Activated CD4-positive, alpha-beta memory T cell treated with anti-CD3 and anti-CD28 coated beads, Interleukin-2, amount 10 ng/mL, durations not matched to agents 7 days and 5 days (primary cell): ENCODE measurements around the gene PPP2R2B. TPM values are rescaled to one million over a fixed set of nuclear protein-coding genes. Genes with fewer than 3 reads are reported as not detected.

ENCODE experiments used
- CTCF ChIA-PET: fragments of 350-600 bp; sonication (Branson Sonifier 250); formaldehyde crosslinking; loops from one replicate; lab custom pipeline; 2021; ENCODE audit warnings: antibody characterized with exemption, inconsistent platforms; lab: Charles Lee
- POLR2A ChIA-PET: fragments of 350-600 bp; sonication (Branson Sonifier 250); formaldehyde crosslinking; loops from one replicate; lab custom pipeline; 2021; ENCODE audit warnings: antibody characterized with exemption; lab: Charles Lee
- DNase-seq: peaks from one replicate; pipeline ENCODE4 v3.0.0-alpha.2; 2020
- H3K27ac Mint-ChIP-seq: one replicate; pipeline ENCODE4 v1.8.0; 2021; ENCODE audit warnings: mild to moderate bottlenecking, mixed read lengths
- H3K27me3 Mint-ChIP-seq: one replicate; pipeline ENCODE4 v1.8.0; 2021; ENCODE audit warnings: mixed read lengths
- H3K36me3 Mint-ChIP-seq: one replicate; pipeline ENCODE4 v1.8.0; 2021; ENCODE audit warnings: low read depth, mixed read lengths
- H3K4me1 Mint-ChIP-seq: one replicate; pipeline ENCODE4 v1.8.0; 2021; ENCODE audit warnings: mixed read lengths
- H3K4me3 Mint-ChIP-seq: one replicate; pipeline ENCODE4 v1.8.0; 2021; ENCODE audit warnings: mild to moderate bottlenecking, mixed read lengths
- H3K9me3 Mint-ChIP-seq: one replicate; pipeline ENCODE4 v1.8.0; 2021; ENCODE audit warnings: mixed read lengths
- total RNA-seq, 2 experiments: library from RNA; stranded (reverse); gene quantifications; one replicate each; pipeline ENCODE4 v1.2.3, GENCODE V29; 2021

PPP2R2B gene
- total RNA-seq, 2 experiments from 2014 or later, result 2.7 to 3.1 TPM

DNA sequence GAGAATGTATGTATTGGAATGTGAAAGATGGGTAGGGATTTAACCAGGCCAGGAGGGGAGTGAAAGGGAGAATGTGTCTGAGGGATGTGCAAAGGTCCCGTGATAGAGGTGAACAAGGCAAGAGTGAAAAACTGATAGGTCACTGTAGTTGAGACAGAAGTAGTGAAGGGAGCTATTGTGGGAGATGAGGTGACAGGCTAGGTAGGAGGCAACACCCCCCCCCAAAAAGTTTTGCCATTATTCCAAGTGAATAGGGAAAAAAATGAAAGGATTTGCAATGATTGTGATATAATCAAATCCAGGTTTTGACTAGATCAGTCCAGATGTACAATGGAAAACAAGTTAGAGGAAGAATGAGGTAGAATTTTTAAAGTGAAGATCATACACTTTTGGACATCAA lies 226.0 kb downstream of the PPP2R2B start:
- no peaks in the 10 kb centered on the region for H3K4me1 Mint-ChIP-seq
- ChIA-PET POLR2A (no interaction called here), CTCF (interaction anchor here (1.2 to 2.0 kb wide), 2 partner anchors 11 to 13 kb away, joined by 3 to 4 read pairs; no protein-coding TSS in a partner anchor)
- no peaks in the 10 kb centered on the region for H3K36me3 Mint-ChIP-seq
- no peak overlapping the region for H3K4me3 Mint-ChIP-seq
- no peaks in the 10 kb centered on the region for H3K9me3 Mint-ChIP-seq
- no peak for DNase-seq
- no peaks in the 10 kb centered on the region for H3K27me3 Mint-ChIP-seq
- H3K27ac Mint-ChIP-seq, result no peak overlapping the region

DNA sequence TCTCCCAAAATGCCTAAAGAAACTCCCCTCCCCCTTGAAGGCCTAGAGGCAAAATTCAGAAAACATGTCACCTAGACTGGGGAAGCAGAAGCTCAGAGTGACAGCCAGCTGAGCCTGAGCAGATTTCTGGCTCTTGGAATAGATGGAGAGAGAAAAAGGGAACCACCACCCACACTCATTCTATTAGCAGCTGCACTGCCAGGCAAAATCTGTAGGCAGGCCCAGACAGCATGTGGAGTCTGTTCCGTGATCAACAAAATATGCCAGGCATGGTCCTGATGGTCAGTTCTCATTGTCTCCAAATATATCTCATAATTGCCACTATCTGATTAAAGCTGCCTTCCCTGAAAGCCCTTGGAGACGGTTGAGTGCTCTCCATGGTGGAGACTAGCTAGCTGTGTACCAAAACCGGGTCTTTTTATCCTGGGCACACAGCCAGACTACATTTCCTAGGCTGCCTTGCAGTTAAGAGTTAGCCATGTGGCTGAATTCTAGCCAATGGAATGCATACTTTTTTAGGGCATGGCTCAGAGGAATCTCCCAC lies 230.8 kb downstream of the PPP2R2B start:
- Mint-ChIP-seq H3K4me1 (no peaks in the 10 kb centered on the region), H3K27ac (no peak overlapping the region), H3K27me3 (no peaks in the 10 kb centered on the region), H3K9me3 (no peaks in the 10 kb centered on the region), H3K4me3 (no peak overlapping the region), H3K36me3 (no peaks in the 10 kb centered on the region)
- DNase-seq, result no peak
- ChIA-PET POLR2A (no interaction called here), CTCF (interaction anchor here (0.6 kb wide), 1 partner anchor 146 kb away, joined by 3 read pairs; no protein-coding TSS in a partner anchor)

- Mint-ChIP-seq H3K27me3 (no peaks in the 10 kb centered on the region), H3K9me3 (no peaks in the 10 kb centered on the region), H3K27ac (no peak overlapping the region), H3K4me3 (no peak overlapping the region), H3K36me3 (no peaks in the 10 kb centered on the region), H3K4me1 (no peaks in the 10 kb centered on the region)
- ChIA-PET CTCF (interaction anchor here (1.0 kb wide), 1 partner anchor 320 kb away, joined by 3 read pairs; no protein-coding TSS in a partner anchor), POLR2A (no interaction called here)
- DNase-seq, result no peak
Measured at GRCh38 chr5:146646441-146646840, 232.1 kb downstream of the PPP2R2B start.

DNA sequence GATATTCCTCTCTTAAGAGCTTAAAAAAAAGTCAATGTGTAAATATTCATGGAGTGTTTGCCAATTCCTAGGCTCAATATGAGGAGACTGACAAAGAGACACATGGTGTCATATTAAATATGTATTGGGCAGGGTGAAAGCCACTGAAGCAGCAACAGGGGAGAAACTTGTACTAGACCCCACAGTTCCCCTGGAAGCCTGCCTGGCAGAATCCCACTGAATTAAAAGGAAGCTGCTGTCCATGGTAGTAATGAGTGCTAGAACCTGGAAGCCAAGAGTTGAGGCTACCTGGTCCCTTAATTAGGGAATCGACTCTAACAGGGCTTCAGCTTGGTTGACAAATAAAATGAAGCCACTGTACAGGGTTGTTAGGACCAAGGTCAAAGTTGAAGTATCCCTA lies 233.2 kb downstream of the PPP2R2B start:
- DNase-seq, result no peak
- no peaks in the 10 kb centered on the region for H3K27me3 Mint-ChIP-seq
- H3K36me3 Mint-ChIP-seq, result no peaks in the 10 kb centered on the region
- no peaks in the 10 kb centered on the region for H3K9me3 Mint-ChIP-seq
- H3K4me1 Mint-ChIP-seq, result no peaks in the 10 kb centered on the region
- ChIA-PET CTCF (no interaction called here), POLR2A (no interaction called here)
- H3K27ac Mint-ChIP-seq, result no peak overlapping the region
- H3K4me3 Mint-ChIP-seq, result no peak overlapping the region

GRCh38 chr5:146644831-146645230 lies 233.7 kb downstream of the PPP2R2B start:
- CTCF ChIA-PET, result no interaction called here
- POLR2A ChIA-PET, result no interaction called here

DNA sequence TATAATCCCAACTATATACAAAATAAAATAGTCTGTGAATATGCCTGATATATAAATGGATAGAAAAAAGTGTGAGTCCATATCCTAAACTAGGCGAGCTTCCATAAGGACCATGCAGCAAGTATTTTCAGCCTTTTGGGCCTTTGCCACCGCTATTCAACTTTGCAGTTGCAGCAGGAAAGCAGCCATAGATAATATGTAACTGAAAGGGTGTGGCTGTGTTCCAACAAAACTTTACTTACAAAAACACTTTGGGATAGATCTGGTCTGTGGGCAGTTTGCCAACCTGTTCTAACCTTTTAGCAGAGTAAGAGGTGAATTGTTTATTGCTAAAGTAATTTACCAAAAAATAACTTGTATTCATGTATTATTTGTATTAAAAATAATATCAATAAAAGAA lies 234.8 kb downstream of the PPP2R2B start:
- Mint-ChIP-seq H3K27ac (no peak overlapping the region), H3K36me3 (no peaks in the 10 kb centered on the region), H3K9me3 (no peaks in the 10 kb centered on the region), H3K4me3 (no peak overlapping the region), H3K27me3 (no peaks in the 10 kb centered on the region), H3K4me1 (no peaks in the 10 kb centered on the region)
- ChIA-PET CTCF (no interaction called here), POLR2A (no interaction called here)
- no peak for DNase-seq

More at GRCh38 chr5:146644831-146645230, 233.7 kb downstream of the PPP2R2B start:
- no peak for DNase-seq
- Mint-ChIP-seq H3K4me3 (no peak overlapping the region), H3K36me3 (no peaks in the 10 kb centered on the region), H3K27ac (no peak overlapping the region), H3K9me3 (no peaks in the 10 kb centered on the region), H3K27me3 (no peaks in the 10 kb centered on the region), H3K4me1 (no peaks in the 10 kb centered on the region)

DNA sequence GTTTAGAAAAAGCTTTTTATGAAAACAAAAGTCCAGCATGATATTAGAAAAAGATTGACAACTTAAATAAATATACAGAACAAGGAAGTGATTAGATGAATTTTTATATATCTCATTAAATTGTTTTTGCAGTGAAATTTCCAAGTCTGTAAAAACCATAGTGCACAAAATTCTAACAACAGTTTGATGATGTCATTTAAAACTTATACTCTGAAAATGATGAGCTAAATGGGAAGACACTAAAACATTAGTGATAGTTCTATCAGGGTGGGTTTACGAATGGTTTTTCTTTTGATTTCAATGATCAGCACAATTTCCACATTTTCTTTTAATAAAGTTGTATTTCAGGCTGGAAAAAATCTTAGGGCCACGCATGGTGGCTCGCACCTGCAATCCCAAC lies 236.1 kb downstream of the PPP2R2B start:
- Mint-ChIP-seq H3K36me3 (no peaks in the 10 kb centered on the region), H3K27ac (no peak overlapping the region), H3K9me3 (no peaks in the 10 kb centered on the region), H3K4me3 (no peak overlapping the region), H3K27me3 (no peaks in the 10 kb centered on the region), H3K4me1 (no peaks in the 10 kb centered on the region)
- DNase-seq, result no peak
- POLR2A ChIA-PET, result no interaction called here
- CTCF ChIA-PET, result no interaction called here

DNA sequence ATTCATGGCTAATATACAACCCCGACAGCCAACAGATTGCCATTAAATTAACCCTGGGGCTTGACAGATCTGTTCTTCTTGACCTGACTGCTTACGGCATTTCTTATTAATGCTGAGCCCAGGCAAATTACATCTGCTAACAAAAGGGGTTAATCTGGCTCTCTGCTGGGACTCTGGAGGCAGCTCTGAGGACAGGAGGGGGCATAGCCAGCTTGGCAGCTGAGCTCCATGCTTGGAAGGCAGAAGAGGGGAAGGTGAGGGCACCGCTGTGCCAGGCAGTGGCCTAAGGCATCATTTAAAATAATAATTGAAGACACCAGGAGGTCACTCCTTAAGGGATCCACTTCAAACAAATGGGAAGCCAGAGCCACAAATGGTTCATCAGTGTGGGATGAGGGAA lies 236.6 kb downstream of the PPP2R2B start:
- ChIA-PET POLR2A (no interaction called here), CTCF (no interaction called here)
- no peak for DNase-seq
- Mint-ChIP-seq H3K27ac (no peak overlapping the region), H3K27me3 (no peaks in the 10 kb centered on the region), H3K36me3 (no peaks in the 10 kb centered on the region), H3K9me3 (no peaks in the 10 kb centered on the region), H3K4me1 (no peaks in the 10 kb centered on the region), H3K4me3 (no peak overlapping the region)

GRCh38 chr5:146640285-146640896 lies 238.2 kb downstream of the PPP2R2B start:
- POLR2A ChIA-PET, result no interaction called here
- H3K4me1 Mint-ChIP-seq, result no peaks in the 10 kb centered on the region
- H3K9me3 Mint-ChIP-seq, result no peaks in the 10 kb centered on the region
- CTCF ChIA-PET, result no interaction called here
- H3K27ac Mint-ChIP-seq, result no peak overlapping the region
- no peaks in the 10 kb centered on the region for H3K36me3 Mint-ChIP-seq
- no peak overlapping the region for H3K4me3 Mint-ChIP-seq
- no peak for DNase-seq
- no peaks in the 10 kb centered on the region for H3K27me3 Mint-ChIP-seq

DNA sequence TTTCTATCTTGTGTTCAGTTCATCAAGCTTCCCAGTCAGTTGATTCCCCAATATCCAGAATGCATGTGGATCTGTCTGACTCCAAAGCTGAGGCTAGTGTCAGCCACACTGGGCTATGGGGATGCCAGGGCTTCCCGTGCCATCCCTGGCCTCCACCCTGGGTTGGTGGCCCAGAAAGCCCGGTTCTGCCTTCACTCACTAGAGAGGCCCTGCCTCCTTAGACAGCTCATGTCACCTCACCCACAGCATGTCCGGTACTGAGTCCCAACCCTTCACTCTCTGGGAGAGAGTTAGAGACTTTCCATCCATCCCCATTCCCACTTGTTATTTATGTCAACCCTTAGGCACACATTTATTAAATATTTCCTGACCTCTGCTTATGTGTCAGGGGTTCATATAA lies 243.1 kb downstream of the PPP2R2B start:
- DNase-seq, result no peak
- no peak overlapping the region for H3K4me3 Mint-ChIP-seq
- no peak overlapping the region for H3K27ac Mint-ChIP-seq
- H3K36me3 Mint-ChIP-seq, result no peaks in the 10 kb centered on the region
- no peaks in the 10 kb centered on the region for H3K27me3 Mint-ChIP-seq
- no peaks in the 10 kb centered on the region for H3K4me1 Mint-ChIP-seq
- ChIA-PET CTCF (no interaction called here), POLR2A (no interaction called here)
- H3K9me3 Mint-ChIP-seq, result no peaks in the 10 kb centered on the region

- Mint-ChIP-seq H3K36me3 (no peaks in the 10 kb centered on the region), H3K9me3 (no peaks in the 10 kb centered on the region), H3K27me3 (no peaks in the 10 kb centered on the region), H3K4me1 (no peaks in the 10 kb centered on the region), H3K4me3 (no peak overlapping the region), H3K27ac (no peak overlapping the region)
- DNase-seq, result no peak
- CTCF ChIA-PET, result no interaction called here
- POLR2A ChIA-PET, result no interaction called here
Measured at GRCh38 chr5:146633323-146633764, 245.2 kb downstream of the PPP2R2B start.

DNA sequence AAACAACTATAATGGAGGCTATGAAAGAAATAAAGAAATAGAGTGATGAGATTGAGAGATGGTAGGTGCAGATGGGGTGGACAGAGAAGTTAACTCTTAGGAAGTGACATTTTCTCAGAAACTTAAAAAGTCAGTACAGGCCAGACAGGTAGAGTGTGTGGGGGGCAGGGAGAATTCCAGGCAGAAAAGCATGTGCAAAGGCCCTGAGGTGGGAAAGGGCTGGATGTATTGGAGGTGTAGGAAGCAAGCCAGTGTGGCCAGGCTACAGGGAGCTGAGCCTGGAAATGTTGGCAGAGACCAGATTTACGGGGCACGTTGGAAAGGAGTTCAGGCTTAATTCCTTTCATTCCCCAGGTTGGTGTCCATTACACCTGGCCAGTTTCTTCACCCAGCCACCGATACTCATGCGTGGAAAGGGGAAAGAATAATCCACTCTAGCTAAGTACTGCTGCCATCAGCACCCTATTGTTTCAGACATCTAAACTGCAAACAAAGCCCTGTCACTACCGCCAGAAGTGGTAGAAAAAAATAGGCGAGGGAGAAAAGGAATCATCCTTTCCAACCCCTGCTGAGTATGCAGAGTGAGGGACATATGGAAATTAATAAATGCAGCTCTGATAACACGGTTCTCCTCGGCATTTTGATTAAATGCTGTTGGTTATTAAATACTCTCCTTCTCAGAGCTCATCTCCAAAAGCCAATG lies 245.8 kb downstream of the PPP2R2B start:
- ChIA-PET CTCF (no interaction called here), POLR2A (no interaction called here)
- Mint-ChIP-seq H3K4me3 (no peak overlapping the region), H3K9me3 (no peaks in the 10 kb centered on the region), H3K36me3 (no peaks in the 10 kb centered on the region), H3K4me1 (no peaks in the 10 kb centered on the region), H3K27me3 (no peaks in the 10 kb centered on the region), H3K27ac (no peak overlapping the region)
- no peak for DNase-seq

GRCh38 chr5:146630472-146630871 lies 248.1 kb downstream of the PPP2R2B start:
- DNase-seq, result no peak
- Mint-ChIP-seq H3K4me3 (no peak overlapping the region), H3K27ac (no peak overlapping the region), H3K27me3 (no peaks in the 10 kb centered on the region), H3K9me3 (no peaks in the 10 kb centered on the region), H3K4me1 (no peaks in the 10 kb centered on the region), H3K36me3 (no peaks in the 10 kb centered on the region)
- ChIA-PET POLR2A (no interaction called here), CTCF (no interaction called here)
